T1000 (cell line): ENCODE measurements around the gene RNF113A.
"Not testable (repeated sequence)": the region's sequence is repeated elsewhere in the genome, so short reads cannot be mapped to it uniquely, and the experiment has no call there.

ENCODE experiments used
- DNase-seq: peaks from one replicate; lab custom pipeline; 2025; ENCODE audit warnings: mixed read lengths; lab: John Stamatoyannopoulos, UW

Gene RNF113A

GRCh38 chrX:119833905-119834304 lies 37.6 kb downstream of the RNF113A start:
- DNase-seq = no peak

- DNase-seq = no peak
Observed at GRCh38 chrX:119828446-119828845, 43.1 kb downstream of the RNF113A start.

- DNase-seq = no peak
Observed at GRCh38 chrX:119826399-119826959, 45.1 kb downstream of the RNF113A start.

GRCh38 chrX:119824221-119824620 lies 47.3 kb downstream of the RNF113A start:
- not testable (repeated sequence) for DNase-seq

GRCh38 chrX:119821703-119822102 lies 49.8 kb downstream of the RNF113A start:
- not testable (repeated sequence) for DNase-seq
